Natural killer cell (primary cell): ENCODE results near the gene KIAA0513. TPM values are rescaled to one million over a fixed set of nuclear protein-coding genes. Genes with fewer than 3 reads are reported as not detected.

Source experiments
- ATAC-seq, 3 donors: fragments of 150-1000 bp in 2 of 3; fragments of 200-7000 bp in 1 of 3; cut with Tn5 transposase; 1 replicate in 1 of 3; 2 replicates in 2 of 3; pipeline ENCODE4 v1.10.0; 2021; ENCODE audit warnings: mild to moderate bottlenecking in 2 of 3, moderate library complexity in 2 of 3
- DNase-seq, 2 donors: peaks; one replicate each; pipeline versions ENCODE4 v3.0.0 to v3.0.0-alpha.2; 2013 to 2021; ENCODE audit warnings: mixed read lengths in 1 of 2
- H3K27ac ChIP-seq: one replicate; pipeline ENCODE4 v1.5.1; 2013; ENCODE audit warnings: mild to moderate bottlenecking, low read length
- H3K27me3 ChIP-seq: one replicate; pipeline ENCODE4 v1.6.1; 2013; ENCODE audit warnings: low read length; ENCODE audit not compliant: control insufficient read depth, insufficient read depth
- H3K36me3 ChIP-seq: one replicate; pipeline ENCODE4 v1.6.1; 2013; ENCODE audit warnings: low read length; ENCODE audit not compliant: control insufficient read depth, insufficient read depth
- H3K4me1 ChIP-seq: one replicate; pipeline ENCODE4 v1.6.1; 2013; ENCODE audit warnings: low read length; ENCODE audit not compliant: control insufficient read depth, insufficient read depth
- H3K4me3 ChIP-seq: one replicate; pipeline ENCODE4 v1.5.1; 2013; ENCODE audit warnings: low read length
- H3K9me3 ChIP-seq: one replicate; pipeline ENCODE4 v1.6.1; 2013; ENCODE audit warnings: low read length; ENCODE audit not compliant: control insufficient read depth, insufficient read depth
- H3K27ac Mint-ChIP-seq, 2 donors: one replicate each; pipeline ENCODE4 v1.8.0; 2022; ENCODE audit warnings: mild to moderate bottlenecking in 2 of 2, mixed read lengths in 2 of 2, moderate library complexity in 1 of 2
- H3K27me3 Mint-ChIP-seq, 2 donors: one replicate each; pipeline ENCODE4 v1.8.0; 2022; ENCODE audit warnings: low read depth in 2 of 2, mixed read lengths in 2 of 2
- H3K36me3 Mint-ChIP-seq: one replicate; pipeline ENCODE4 v1.8.0; 2022; ENCODE audit warnings: mixed read lengths
- H3K4me1 Mint-ChIP-seq, 2 donors: one replicate each; pipeline ENCODE4 v1.8.0; 2022; ENCODE audit warnings: mixed read lengths in 2 of 2
- H3K4me3 Mint-ChIP-seq: one replicate; pipeline ENCODE4 v1.8.0; 2022; ENCODE audit warnings: mild to moderate bottlenecking, moderate library complexity, mixed read lengths
- H3K9me3 Mint-ChIP-seq, 2 donors: one replicate each; pipeline ENCODE4 v1.8.0; 2022; ENCODE audit warnings: mixed read lengths in 2 of 2
- CTCF ChIP-seq: fragments of 200-600 bp; IDR thresholded peaks from one replicate; pipeline ENCODE4 v1.8.0; 2022; ENCODE audit warnings: antibody characterized with exemption
- WGBS: methylation state at CpG from one replicate; pipeline ENCODE4 v1.1.7; 2013; ENCODE audit warnings: missing lambda C conversion rate; ENCODE audit not compliant: insufficient coverage; 5-methylcytosine and 5-hydroxymethylcytosine counted together
- intact Hi-C: fragments of 100-400 bp; cut with micrococcal nuclease; formaldehyde crosslinking; loops from one replicate; pipeline ENCODE4 v1.14.2; 2022
- total RNA-seq, 4 donors: library from RNA; stranded (reverse); fragments of 120-200 nt in 1 of 4; gene quantifications; one replicate each; pipeline versions ENCODE4 v1.2.3 to v1.2.4, GENCODE V29; 2013 to 2022

KIAA0513 gene
- total RNA-seq, 3 donors from 2014 or later (not counting 1 experiment from before 2014, with no cell fraction given) = 7.9 to 17.7 (median 12.1) TPM

- Histone ChIP-seq H3K9me3 (no peaks in the 10 kb centered on the region), H3K27me3 (no peaks in the 10 kb centered on the region), H3K4me3 (no peak overlapping the region), H3K4me1 (peaks cover 81% of the 10 kb centered on the region), H3K27ac (no peak overlapping the region), H3K36me3 (no peaks in the 10 kb centered on the region)
- TF ChIP-seq CTCF = no peak
- H3K36me3 Mint-ChIP-seq = no peaks in the 10 kb centered on the region
- peaks cover 67 to 78% of the 10 kb centered on the region in 2 donors for H3K4me1 Mint-ChIP-seq
- intact Hi-C loops = loop anchor here (10.0 kb wide), 1 partner anchor 153 kb away; no protein-coding TSS in a partner anchor
- H3K4me3 Mint-ChIP-seq = peak overlapping the region; percentile 52
- DNase-seq = no peak
- H3K27me3 Mint-ChIP-seq = no peaks in the 10 kb centered on the region
- no peaks in the 10 kb centered on the region for H3K9me3 Mint-ChIP-seq
- peak overlapping the region; percentile 89 to 93 for H3K27ac Mint-ChIP-seq
- 71% methylated on average over 11 of the region's 11 CpGs for WGBS
- no peak for ATAC-seq
These were observed 74.5 kb downstream of the KIAA0513 start for GRCh38 chr16:85101956-85102630.

GRCh38 chr16:85103114-85104079 lies 75.8 kb downstream of the KIAA0513 start:
- DNase-seq = peak in 1 of 2 donors; percentile 26
- H3K27me3 ChIP-seq = no peaks in the 10 kb centered on the region
- H3K4me1 ChIP-seq = peaks cover 85% of the 10 kb centered on the region
- peak overlapping the region; percentile 81 for H3K4me3 Mint-ChIP-seq
- intact Hi-C loops = loop anchor here (1.0 to 10.0 kb wide), 2 partner anchors 48 to 151 kb away; no protein-coding TSS in a partner anchor
- no peak overlapping the region for H3K4me3 ChIP-seq
- peak overlapping the region; percentile 48 for H3K27ac ChIP-seq
- H3K27me3 Mint-ChIP-seq = no peaks in the 10 kb centered on the region
- no peaks in the 10 kb centered on the region for H3K36me3 ChIP-seq
- H3K4me1 Mint-ChIP-seq = peaks cover 76 to 86% of the 10 kb centered on the region in 2 donors
- H3K9me3 ChIP-seq = no peaks in the 10 kb centered on the region
- 64% methylated on average over 22 of the region's 23 CpGs for WGBS
- ATAC-seq = peak in 2 of 3 donors; percentile 16 to 30
- no peaks in the 10 kb centered on the region for H3K36me3 Mint-ChIP-seq
- no peaks in the 10 kb centered on the region for H3K9me3 Mint-ChIP-seq
- peak overlapping the region; percentile 89 to 93 for H3K27ac Mint-ChIP-seq
- TF ChIP-seq CTCF = no peak

GRCh38 chr16:85104147-85104546 lies 76.6 kb downstream of the KIAA0513 start:
- intact Hi-C loops = loop anchor here (1.0 to 10.0 kb wide), 2 partner anchors 49 to 151 kb away; no protein-coding TSS in a partner anchor
- peaks cover 70 to 80% of the 10 kb centered on the region in 2 donors for H3K4me1 Mint-ChIP-seq

More at GRCh38 chr16:85104147-85104546, 76.6 kb downstream of the KIAA0513 start:
- H3K27me3 ChIP-seq = no peaks in the 10 kb centered on the region
- no peaks in the 10 kb centered on the region for H3K9me3 Mint-ChIP-seq
- no peak for TF ChIP-seq CTCF
- WGBS = 93% methylated on average over 10 of the region's 12 CpGs
- no peaks in the 10 kb centered on the region for H3K27me3 Mint-ChIP-seq
- DNase-seq = no peak
- no peak for ATAC-seq
- H3K4me3 ChIP-seq = no peak overlapping the region
- H3K36me3 Mint-ChIP-seq = no peaks in the 10 kb centered on the region
- H3K27ac ChIP-seq = peak overlapping the region; percentile 48
- peak overlapping the region; percentile 89 to 93 for H3K27ac Mint-ChIP-seq
- H3K4me1 ChIP-seq = peaks cover 84% of the 10 kb centered on the region
- peak overlapping the region; percentile 81 for H3K4me3 Mint-ChIP-seq
- no peaks in the 10 kb centered on the region for H3K36me3 ChIP-seq
- H3K9me3 ChIP-seq = no peaks in the 10 kb centered on the region
